Measurements from ENCODE around the gene SH3RF3. TPM values are rescaled to one million over a fixed set of nuclear protein-coding genes. Genes with fewer than 3 reads are reported as not detected.
A peak's percentile ranks its signal among the peaks of the same experiment; 100 is the strongest.

SH3RF3 gene
- total and polyA plus RNA-seq, 4 donors: 2.9 to 9.7 (median 8.6) TPM

GRCh38 chr2:109348190-109348589, 219.2 kb downstream of the SH3RF3 start:
- H3K9me3 ChIP-seq (ENCODE audit: control insufficient read depth in 4 of 4, insufficient read depth in 3 of 4, low read length in 3 of 4): no peaks in the 10 kb centered on the region
- H3K27ac ChIP-seq (ENCODE audit: low read depth in 1 of 2, low read length in 1 of 2): no peak overlapping the region
- H3K9ac ChIP-seq (ENCODE audit: insufficient read depth in 1 of 2, low read length in 2 of 2): no peak overlapping the region
- H3K36me3 ChIP-seq (ENCODE audit: control insufficient read depth in 4 of 4, insufficient read depth in 4 of 4, low read length in 4 of 4): no peaks in the 10 kb centered on the region
- WGBS, 2 donors: 89 to 91% methylated on average over 3 of the region's 3 CpGs
- no peak for ATAC-seq (ENCODE audit: insufficient read depth, low FRiP score)
- H3K4me1 ChIP-seq (ENCODE audit: control insufficient read depth in 5 of 5, insufficient read depth in 5 of 5, low read length in 5 of 5): peaks cover 4 to 32% (median 22%) of the 10 kb centered on the region in 5 donors
- TF ChIP-seq CTCF (IDR thresholded peaks at IDR 0.05; ENCODE audit: control extremely low read depth, extremely low read depth): no peak
- no peak for DNase-seq
- H3K27me3 ChIP-seq (ENCODE audit: control insufficient read depth in 3 of 3, insufficient read depth in 3 of 3, low read length in 2 of 3): no peaks in the 10 kb centered on the region
- H3K4me3 ChIP-seq: no peak overlapping the region

GRCh38 chr2:109348671-109349502, 219.9 kb downstream of the SH3RF3 start:
- DNase-seq (no peak), ATAC-seq (ENCODE audit: insufficient read depth, low FRiP score) (no peak)
- peaks cover 4 to 32% (median 22%) of the 10 kb centered on the region in 5 donors for H3K4me1 ChIP-seq (ENCODE audit: control insufficient read depth in 5 of 5, insufficient read depth in 5 of 5, low read length in 5 of 5)
- no peak overlapping the region for H3K4me3 ChIP-seq
- WGBS, 2 donors: 26 to 43% methylated on average over 13 of the region's 13 CpGs
- no peak overlapping the region for H3K27ac ChIP-seq (ENCODE audit: low read depth in 1 of 2, low read length in 1 of 2)
- TF ChIP-seq CTCF (IDR thresholded peaks at IDR 0.05; ENCODE audit: control extremely low read depth, extremely low read depth): no peak
- no peak overlapping the region for H3K9ac ChIP-seq (ENCODE audit: insufficient read depth in 1 of 2, low read length in 2 of 2)
- no peaks in the 10 kb centered on the region for H3K27me3 ChIP-seq (ENCODE audit: control insufficient read depth in 3 of 3, insufficient read depth in 3 of 3, low read length in 2 of 3)
- no peaks in the 10 kb centered on the region for H3K9me3 ChIP-seq (ENCODE audit: control insufficient read depth in 4 of 4, insufficient read depth in 3 of 4, low read length in 3 of 4)
- H3K36me3 ChIP-seq (ENCODE audit: control insufficient read depth in 4 of 4, insufficient read depth in 4 of 4, low read length in 4 of 4): no peaks in the 10 kb centered on the region

- peak overlapping the region in 1 of 2 donors; percentile 15 for H3K27ac ChIP-seq (ENCODE audit: low read depth in 1 of 2, low read length in 1 of 2)
- WGBS, 2 donors: 78 to 84% methylated on average over 18 of the region's 18 CpGs
Measured at GRCh38 chr2:109349503-109350465, 220.8 kb downstream of the SH3RF3 start.

More at GRCh38 chr2:109349503-109350465, 220.8 kb downstream of the SH3RF3 start:
- no peaks in the 10 kb centered on the region for H3K9me3 ChIP-seq (ENCODE audit: control insufficient read depth in 4 of 4, insufficient read depth in 3 of 4, low read length in 3 of 4)
- H3K4me3 ChIP-seq: no peak overlapping the region
- no peak for DNase-seq
- H3K4me1 ChIP-seq (ENCODE audit: control insufficient read depth in 5 of 5, insufficient read depth in 5 of 5, low read length in 5 of 5): peaks cover 4 to 32% (median 22%) of the 10 kb centered on the region in 5 donors
- no peaks in the 10 kb centered on the region for H3K36me3 ChIP-seq (ENCODE audit: control insufficient read depth in 4 of 4, insufficient read depth in 4 of 4, low read length in 4 of 4)
- H3K27me3 ChIP-seq (ENCODE audit: control insufficient read depth in 3 of 3, insufficient read depth in 3 of 3, low read length in 2 of 3): no peaks in the 10 kb centered on the region
- no peak for TF ChIP-seq CTCF (IDR thresholded peaks at IDR 0.05; ENCODE audit: control extremely low read depth, extremely low read depth)
- ATAC-seq (ENCODE audit: insufficient read depth, low FRiP score): no peak
- H3K9ac ChIP-seq (ENCODE audit: insufficient read depth in 1 of 2, low read length in 2 of 2): no peak overlapping the region

Data from lung (tissue), 12 donors.